Glutamatergic neuron (in vitro differentiated cells): Measurements from ENCODE around the gene LNP1. TPM values are rescaled to one million over a fixed set of nuclear protein-coding genes. Genes with fewer than 3 reads are reported as not detected.

ENCODE experiments used
- DNase-seq: peaks from one replicate; pipeline ENCODE4 v3.0.0; 2022
- H3K27ac Mint-ChIP-seq: one replicate; pipeline ENCODE4 v1.8.0; 2020; ENCODE audit warnings: mild to moderate bottlenecking, mixed read lengths, inconsistent platforms; ENCODE audit not compliant: unreplicated experiment
- H3K27me3 Mint-ChIP-seq: one replicate; pipeline ENCODE4 v1.8.0; 2020; ENCODE audit warnings: mild to moderate bottlenecking, moderate library complexity, mixed read lengths, inconsistent platforms; ENCODE audit not compliant: unreplicated experiment
- H3K36me3 Mint-ChIP-seq: one replicate; pipeline ENCODE4 v1.8.0; 2020; ENCODE audit warnings: mild to moderate bottlenecking, mixed read lengths, inconsistent platforms; ENCODE audit not compliant: unreplicated experiment
- H3K4me1 Mint-ChIP-seq: one replicate; pipeline ENCODE4 v1.8.0; 2020; ENCODE audit warnings: mild to moderate bottlenecking, low read depth, mixed read lengths, inconsistent platforms; ENCODE audit not compliant: unreplicated experiment
- H3K4me3 Mint-ChIP-seq: one replicate; pipeline ENCODE4 v1.8.0; 2020; ENCODE audit warnings: mild to moderate bottlenecking, mixed read lengths, inconsistent platforms; ENCODE audit not compliant: unreplicated experiment
- H3K9me3 Mint-ChIP-seq: one replicate; pipeline ENCODE4 v1.8.0; 2020; ENCODE audit warnings: mild to moderate bottlenecking, moderate library complexity, mixed read lengths, inconsistent platforms; ENCODE audit not compliant: unreplicated experiment
- total RNA-seq: library from RNA; stranded (reverse); fragmentation: NEBNext Ultra II Directional; extraction: Animal tissue kit (Norgen Biotek cat#: 25700); gene quantifications from one replicate; pipeline ENCODE4 v1.2.1, GENCODE V29; 2021; ENCODE audit not compliant: unreplicated experiment
- TF ChIP-seq, protein P1 (sequence below): fragments of 200-600 bp; sonication (generic); IDR thresholded peaks from one replicate; pipeline ENCODE4 v1.5.0; 2021; ENCODE audit not compliant: partially characterized antibody, unreplicated experiment

Gene LNP1
- total RNA-seq, 1 donor from 2014 or later, result 2.0 TPM

DNA sequence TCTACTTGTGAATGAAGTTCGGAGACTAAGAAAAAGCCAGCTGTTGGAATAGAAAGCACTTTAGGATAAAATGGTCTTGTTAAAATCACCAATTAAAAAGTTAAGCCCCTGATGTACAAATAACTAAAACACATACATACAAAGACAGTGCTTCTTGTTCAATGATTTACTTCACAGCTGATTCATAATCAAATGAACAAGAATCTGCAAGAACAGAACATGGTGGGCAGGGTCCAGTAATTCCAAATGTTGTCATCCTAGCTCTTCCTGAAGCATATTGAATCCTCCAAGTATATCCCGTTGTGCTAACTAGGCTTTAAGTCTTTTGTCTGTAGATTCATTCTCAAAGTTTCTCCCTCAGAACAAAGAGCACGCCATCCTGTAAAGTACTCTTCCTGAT is 42.3 kb upstream of the LNP1 start:
- H3K36me3 Mint-ChIP-seq, result peaks cover 11% of the 10 kb centered on the region
- H3K4me1 Mint-ChIP-seq, result no peaks in the 10 kb centered on the region
- no peak overlapping the region for H3K4me3 Mint-ChIP-seq
- H3K27me3 Mint-ChIP-seq, result no peaks in the 10 kb centered on the region
- TF ChIP-seq, protein P1, sequence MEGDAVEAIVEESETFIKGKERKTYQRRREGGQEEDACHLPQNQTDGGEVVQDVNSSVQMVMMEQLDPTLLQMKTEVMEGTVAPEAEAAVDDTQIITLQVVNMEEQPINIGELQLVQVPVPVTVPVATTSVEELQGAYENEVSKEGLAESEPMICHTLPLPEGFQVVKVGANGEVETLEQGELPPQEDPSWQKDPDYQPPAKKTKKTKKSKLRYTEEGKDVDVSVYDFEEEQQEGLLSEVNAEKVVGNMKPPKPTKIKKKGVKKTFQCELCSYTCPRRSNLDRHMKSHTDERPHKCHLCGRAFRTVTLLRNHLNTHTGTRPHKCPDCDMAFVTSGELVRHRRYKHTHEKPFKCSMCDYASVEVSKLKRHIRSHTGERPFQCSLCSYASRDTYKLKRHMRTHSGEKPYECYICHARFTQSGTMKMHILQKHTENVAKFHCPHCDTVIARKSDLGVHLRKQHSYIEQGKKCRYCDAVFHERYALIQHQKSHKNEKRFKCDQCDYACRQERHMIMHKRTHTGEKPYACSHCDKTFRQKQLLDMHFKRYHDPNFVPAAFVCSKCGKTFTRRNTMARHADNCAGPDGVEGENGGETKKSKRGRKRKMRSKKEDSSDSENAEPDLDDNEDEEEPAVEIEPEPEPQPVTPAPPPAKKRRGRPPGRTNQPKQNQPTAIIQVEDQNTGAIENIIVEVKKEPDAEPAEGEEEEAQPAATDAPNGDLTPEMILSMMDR, result no peak
- H3K9me3 Mint-ChIP-seq, result no peaks in the 10 kb centered on the region
- H3K27ac Mint-ChIP-seq, result no peak overlapping the region
- DNase-seq, result no peak

DNA sequence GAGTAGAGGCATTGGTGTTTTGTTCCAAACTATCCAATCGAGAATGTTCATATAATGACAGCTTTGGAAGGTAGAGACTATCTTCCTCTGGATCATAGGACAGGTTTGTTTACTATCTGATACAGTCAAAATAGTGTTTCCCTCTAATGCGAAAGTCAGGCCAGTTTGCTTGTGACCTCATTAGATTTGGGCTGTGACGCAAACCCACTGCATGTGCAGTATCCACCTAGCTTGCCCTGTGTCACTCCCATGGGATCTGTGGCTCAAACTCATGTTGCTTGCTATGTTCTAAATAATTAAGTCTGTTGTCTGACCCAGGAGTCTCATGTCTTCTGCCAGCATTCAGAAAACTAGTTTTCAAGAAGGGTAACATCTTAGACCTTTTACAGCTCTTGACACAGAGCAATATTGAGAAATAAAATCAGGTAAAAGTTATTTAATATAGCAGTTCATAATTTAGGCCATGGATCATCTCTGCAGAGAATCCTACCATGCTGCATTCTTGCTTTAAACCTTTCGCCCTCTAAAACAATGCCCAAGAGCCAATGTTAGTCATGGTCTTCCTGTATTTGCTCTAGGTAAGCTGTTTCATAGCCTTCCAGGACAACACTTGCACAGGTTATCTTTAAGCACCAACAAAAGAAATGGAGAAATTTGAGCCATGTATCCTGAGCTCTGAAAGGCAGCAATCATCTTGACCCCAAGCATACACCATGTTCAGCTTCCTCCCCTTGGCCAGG is 40.4 kb upstream of the LNP1 start:
- peaks cover 11% of the 10 kb centered on the region for H3K36me3 Mint-ChIP-seq
- no peaks in the 10 kb centered on the region for H3K4me1 Mint-ChIP-seq
- no peaks in the 10 kb centered on the region for H3K27me3 Mint-ChIP-seq
- no peaks in the 10 kb centered on the region for H3K9me3 Mint-ChIP-seq
- DNase-seq, result no peak
- no peak overlapping the region for H3K27ac Mint-ChIP-seq
- TF ChIP-seq, protein P1, result no peak
- H3K4me3 Mint-ChIP-seq, result no peak overlapping the region

DNA sequence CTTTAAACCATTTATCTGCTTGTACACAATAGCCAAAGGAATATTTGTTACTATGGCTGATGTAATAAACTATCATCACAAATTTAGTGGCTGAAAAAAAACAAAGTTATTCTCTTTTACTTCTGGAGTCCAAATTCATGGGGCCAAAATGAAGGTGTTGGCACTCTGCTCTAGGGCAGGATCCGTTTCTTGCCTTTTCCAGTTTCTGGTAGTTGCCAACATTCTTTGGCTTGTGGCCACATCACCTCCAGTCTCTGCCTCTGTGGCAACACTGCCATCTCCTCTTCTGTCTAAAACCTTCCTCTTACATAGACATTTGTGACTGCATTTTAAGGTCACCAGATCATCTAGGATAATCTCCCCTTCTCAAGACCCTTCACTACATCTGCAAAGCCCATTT is 39.4 kb upstream of the LNP1 start:
- H3K27ac Mint-ChIP-seq, result no peak overlapping the region
- TF ChIP-seq, protein P1, result no peak
- H3K4me3 Mint-ChIP-seq, result no peak overlapping the region
- no peaks in the 10 kb centered on the region for H3K4me1 Mint-ChIP-seq
- H3K9me3 Mint-ChIP-seq, result no peaks in the 10 kb centered on the region
- H3K36me3 Mint-ChIP-seq, result peaks cover 11% of the 10 kb centered on the region
- no peak for DNase-seq
- no peaks in the 10 kb centered on the region for H3K27me3 Mint-ChIP-seq

DNA sequence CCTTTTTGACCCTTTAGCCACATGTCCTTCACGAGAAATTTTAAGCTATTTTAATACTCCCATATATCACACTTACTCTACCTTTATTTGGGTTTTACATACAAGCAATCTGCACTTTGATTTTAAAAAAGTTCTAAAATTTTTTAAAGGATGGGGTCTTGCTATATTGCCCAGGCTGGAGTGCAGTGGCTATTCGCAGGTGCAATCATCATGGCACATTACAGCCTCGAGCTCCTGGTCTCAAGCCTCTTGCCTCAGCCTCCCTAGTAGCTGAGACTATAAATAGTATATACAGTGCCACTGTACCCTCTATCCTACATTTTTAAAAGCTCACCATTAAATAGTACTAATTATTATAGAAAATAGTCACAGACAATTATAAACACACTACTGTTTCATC is 36.9 kb upstream of the LNP1 start:
- no peaks in the 10 kb centered on the region for H3K27me3 Mint-ChIP-seq
- TF ChIP-seq, protein P1, result no peak
- H3K36me3 Mint-ChIP-seq, result peaks cover 11% of the 10 kb centered on the region
- H3K4me3 Mint-ChIP-seq, result no peak overlapping the region
- no peaks in the 10 kb centered on the region for H3K4me1 Mint-ChIP-seq
- no peak overlapping the region for H3K27ac Mint-ChIP-seq
- no peaks in the 10 kb centered on the region for H3K9me3 Mint-ChIP-seq
- DNase-seq, result no peak

DNA sequence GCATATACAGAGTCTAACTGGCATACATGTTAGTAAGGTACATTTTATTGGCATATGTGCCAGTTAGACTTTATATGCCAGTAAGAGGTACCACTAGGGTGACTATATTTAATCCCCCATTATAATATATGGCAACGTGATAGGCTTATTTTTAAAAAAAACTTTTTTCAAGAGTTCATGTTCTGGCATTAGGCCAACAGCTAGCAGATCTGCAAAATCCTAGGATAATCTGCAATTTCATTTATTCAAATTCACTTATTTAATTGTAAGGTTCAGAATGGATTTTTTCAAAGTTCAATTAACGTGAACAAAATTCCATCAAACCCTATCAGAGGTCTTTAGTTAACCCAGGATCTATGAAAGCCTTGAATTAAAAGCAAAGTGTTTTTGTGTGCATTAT is 34.9 kb upstream of the LNP1 start:
- Mint-ChIP-seq H3K4me1 (no peaks in the 10 kb centered on the region), H3K36me3 (peaks cover 5% of the 10 kb centered on the region), H3K27me3 (no peaks in the 10 kb centered on the region), H3K27ac (no peak overlapping the region), H3K9me3 (no peaks in the 10 kb centered on the region), H3K4me3 (no peak overlapping the region)
- no peak for DNase-seq
- TF ChIP-seq, protein P1, result no peak
